Endothelial cell of umbilical vein (primary cell): ENCODE results near the gene FBXO2. TPM values are rescaled to one million over a fixed set of nuclear protein-coding genes. Genes with fewer than 3 reads are reported as not detected.

Source experiments
- BruUV-seq: library from RNA; stranded (reverse); fragments of 400-500 nt; replicated peaks from 2 replicates; lab custom pipeline; 2021; lab: Mats Ljungman, UMichigan
- CTCF ChIA-PET: fragments of 300-600, 350-600 bp; sonication (Branson Sonifier 250); formaldehyde crosslinking; loops from one replicate; lab custom pipeline; 2021; ENCODE audit warnings: antibody characterized with exemption, inconsistent platforms; lab: Charles Lee
- POLR2A ChIA-PET: fragments of 300-600, 350-600 bp; sonication (Branson Sonifier 250); formaldehyde crosslinking; loops from one replicate; lab custom pipeline; 2021; ENCODE audit warnings: antibody characterized with exemption, inconsistent platforms; lab: Charles Lee
- DNase-seq: peaks from one replicate; pipeline ENCODE4 v3.0.0-alpha.2; 2011; ENCODE audit warnings: low read depth, low spot score
- FAIRE-seq: peaks from 2 replicates; lab custom pipeline; 2011; peaks lifted over from hg19 to GRCh38; lab: Jason Lieb, UNC
- H2AFZ ChIP-seq: 2 replicates; pipeline ENCODE4 v1.6.0; 2012; ENCODE audit warnings: low read depth, low read length, control low read depth, inconsistent platforms
- H3K27ac ChIP-seq: 2 replicates; pipeline ENCODE4 v1.5.1; 2011; ENCODE audit warnings: low read depth, mild to moderate bottlenecking, control low read depth, low read length, moderate library complexity; ENCODE audit not compliant: insufficient read depth
- H3K27me3 ChIP-seq, 2 experiments: 2 replicates each; pipeline versions ENCODE4 v1.6.0 to v1.6.1; 2011; ENCODE audit warnings: low read length in 2 of 2, mixed read lengths in 1 of 2; ENCODE audit not compliant: control insufficient read depth in 2 of 2, insufficient read depth in 2 of 2
- H3K36me3 ChIP-seq, 2 experiments: 2 replicates in 1 of 2; 3 replicates in 1 of 2; pipeline ENCODE4 v1.5.1; 2011; ENCODE audit warnings: low read length in 2 of 2, mild to moderate bottlenecking in 1 of 2, moderate library complexity in 1 of 2; ENCODE audit not compliant: control insufficient read depth in 2 of 2, insufficient read depth in 2 of 2; ENCODE audit errors: extremely low read depth in 1 of 2
- H3K4me1 ChIP-seq: 3 replicates; pipeline ENCODE4 v1.5.1; 2011; ENCODE audit warnings: mild to moderate bottlenecking, low read length; ENCODE audit not compliant: control insufficient read depth, insufficient read depth; ENCODE audit errors: extremely low read depth
- H3K4me2 ChIP-seq: 2 replicates; pipeline ENCODE4 v1.6.1; 2011; ENCODE audit warnings: low read length, control low read depth, mixed read lengths; ENCODE audit not compliant: insufficient read depth
- H3K4me3 ChIP-seq, 3 experiments: fragments of 200-600 bp in 1 of 3; sonication (generic), shearing (Covaris generic) in 1 of 3; replicated peaks in 1 of 3; 2 replicates each; pipeline ENCODE4 v1.5.1; 2011 to 2016; ENCODE audit warnings: control low read depth in 3 of 3, low read length in 3 of 3, mild to moderate bottlenecking in 2 of 3, inconsistent platforms in 1 of 3, low read depth in 1 of 3, moderate library complexity in 1 of 3; ENCODE audit not compliant: insufficient read depth in 1 of 3
- H3K79me2 ChIP-seq: 2 replicates; pipeline ENCODE4 v1.6.0; 2012; ENCODE audit warnings: low read length, inconsistent platforms; ENCODE audit not compliant: control insufficient read depth, insufficient read depth
- H3K9ac ChIP-seq: replicated peaks from 2 replicates; pipeline ENCODE3; 2011; ENCODE audit warnings: low read length, control low read depth; ENCODE audit not compliant: insufficient read depth; ENCODE audit errors: extremely low read depth
- H3K9me1 ChIP-seq: replicated peaks from 3 replicates; pipeline ENCODE4 v1.6.0; 2011; ENCODE audit warnings: mild to moderate bottlenecking, low read length; ENCODE audit not compliant: control insufficient read depth, insufficient read depth; ENCODE audit errors: extremely low read depth
- H3K9me3 ChIP-seq: replicated peaks from 2 replicates; pipeline ENCODE4 v1.5.1; 2012; ENCODE audit warnings: low read length, inconsistent platforms; ENCODE audit not compliant: control insufficient read depth, insufficient read depth
- H4K20me1 ChIP-seq: replicated peaks from 2 replicates; pipeline ENCODE3; 2011; ENCODE audit warnings: mild to moderate bottlenecking, low read length; ENCODE audit not compliant: control insufficient read depth, insufficient read depth; ENCODE audit errors: extremely low read depth
- CTCF ChIP-seq, 2 donors: IDR thresholded peaks; 1 replicate in 1 of 2; 2 replicates in 1 of 2; pipeline ENCODE4 v1.5.1; 2011; ENCODE audit warnings: low read length in 2 of 2, mild to moderate bottlenecking in 2 of 2, moderate library complexity in 2 of 2, control low read depth in 1 of 2, inconsistent platforms in 1 of 2, low read depth in 1 of 2; ENCODE audit not compliant: insufficient read depth in 1 of 2; ENCODE audit errors: extremely low read depth in 1 of 2
- EZH2 ChIP-seq: IDR thresholded peaks from 2 replicates; pipeline ENCODE4 v1.6.1; 2012; ENCODE audit warnings: borderline replicate concordance, low read depth, mild to moderate bottlenecking, moderate library complexity, low read length, inconsistent platforms; ENCODE audit not compliant: severe bottlenecking
- FOS ChIP-seq: IDR thresholded peaks from 2 replicates; pipeline ENCODE4 v1.6.1; 2011; ENCODE audit warnings: mild to moderate bottlenecking, low read length, moderate library complexity, borderline replicate concordance; ENCODE audit not compliant: insufficient read depth
- GATA2 ChIP-seq: IDR thresholded peaks from 2 replicates; pipeline ENCODE4 v1.7.0; 2011; ENCODE audit warnings: low read depth, mild to moderate bottlenecking, moderate library complexity, mixed read lengths, low read length; ENCODE audit not compliant: insufficient read length, insufficient read depth
- JUN ChIP-seq: IDR thresholded peaks from 2 replicates; pipeline ENCODE4 v1.6.1; 2011; ENCODE audit warnings: borderline replicate concordance, low read depth; ENCODE audit not compliant: insufficient read length, insufficient read depth
- MAX ChIP-seq: IDR thresholded peaks from 2 replicates; pipeline ENCODE4 v1.6.1; 2011; ENCODE audit not compliant: insufficient read depth, insufficient read length
- MYC ChIP-seq: IDR thresholded peaks from one replicate; pipeline ENCODE4 v1.6.1; 2011; ENCODE audit warnings: mild to moderate bottlenecking, low read depth, low read length
- POLR2A ChIP-seq: IDR thresholded peaks from 2 replicates; pipeline ENCODE4 v1.6.1; 2012; ENCODE audit warnings: low read depth, mild to moderate bottlenecking, control low read depth, low read length
- POLR2AphosphoS5 ChIP-seq: IDR thresholded peaks from 2 replicates; pipeline ENCODE4 v1.6.1; 2012; ENCODE audit warnings: low read depth, mild to moderate bottlenecking, control low read depth, low read length, moderate library complexity; ENCODE audit not compliant: insufficient read depth
- dilution Hi-C: fragments of 300-500 bp; cut with MboI; formaldehyde crosslinking; loops from one replicate; pipeline ENCODE4 v1.15.0; 2019; ENCODE audit warnings: low sequenced_read_pairs; ENCODE audit not compliant: extremely low pct_ligation_motif_present
- intact Hi-C: fragments of 100-400 bp; cut with micrococcal nuclease; formaldehyde crosslinking; loops from one replicate; pipeline ENCODE4 v1.10.0; 2022
- polyA plus RNA-seq, 4 experiments: library from polyadenylated mRNA; depleted of rRNA in 3 of 4; stranded (reverse) in 3 of 4; unstranded in 1 of 4; fragments of >200 nt; gene quantifications; 2 replicates each; pipeline versions ENCODE4 v1.2.1 to v1.2.3, GENCODE V29; 2011 to 2012; ENCODE audit warnings: missing spikeins in 1 of 4
- total RNA-seq: library from RNA; stranded (reverse); gene quantifications from 2 replicates; pipeline ENCODE4 v1.2.3, GENCODE V29; 2021

The FBXO2 gene
- total and polyA plus RNA-seq, 2 donors (not counting 3 experiments of a cell fraction or from before 2014, with no cell fraction given) = 0.42 to 0.91 TPM

DNA sequence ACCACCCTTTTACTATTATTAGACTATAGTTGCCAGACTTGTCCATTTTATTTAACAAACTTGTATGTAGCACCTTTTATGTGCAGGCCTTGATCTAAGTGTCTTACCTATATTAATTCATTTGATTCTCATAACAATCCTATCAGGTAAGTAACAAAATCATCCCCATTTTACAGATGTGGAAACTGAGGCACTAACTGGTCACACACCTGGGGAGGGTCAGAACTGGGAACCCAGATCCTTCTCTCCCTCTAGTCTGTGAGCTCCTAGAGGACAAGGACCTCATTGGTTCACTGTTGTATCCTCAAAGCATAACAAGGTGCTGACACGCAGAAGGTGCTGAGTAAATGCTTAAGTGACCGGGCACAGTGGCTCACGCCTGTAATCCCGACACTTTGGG lies 14.9 kb downstream of the FBXO2 start:
- CTCF ChIA-PET = interaction anchor here (1.0 to 1.7 kb wide), 4 partner anchors 26 to 602 kb away, joined by 3 to 5 read pairs (median 4); no protein-coding TSS in a partner anchor

More for the DNA sequence above, 14.9 kb downstream of the FBXO2 start:
- intact Hi-C loops (loop anchor here (5.0 kb wide), 1 partner anchor 87 kb away; no protein-coding TSS in a partner anchor), dilution Hi-C loops (no loop called here)
- Histone ChIP-seq H3K27me3 (no peaks in the 10 kb centered on the region), H3K36me3 (no peaks in the 10 kb centered on the region), H3K9ac (no peak overlapping the region), H4K20me1 (no peaks in the 10 kb centered on the region), H3K4me1 (no peaks in the 10 kb centered on the region), H3K4me3 (no peak overlapping the region), H2AFZ (no peak overlapping the region), H3K4me2 (no peak overlapping the region), H3K9me3 (no peaks in the 10 kb centered on the region), H3K27ac (no peak overlapping the region), H3K9me1 (no peaks in the 10 kb centered on the region), H3K79me2 (no peaks in the 10 kb centered on the region)
- no peak for DNase-seq
- POLR2A ChIA-PET = no interaction called here
- no TSS peak for BruUV-seq
- TF ChIP-seq POLR2A (no peak), JUN (no peak), GATA2 (no peak), EZH2 (no peak), MAX (no peak), POLR2AphosphoS5 (no peak), FOS (no peak), MYC (no peak), CTCF (IDR thresholded peaks at IDR 0.05; ENCODE audit: extremely low read depth in 1 of 2, insufficient read depth in 1 of 2, low read depth in 1 of 2, low read length in 2 of 2) (no peak)
- no peak for FAIRE-seq
